Measurements from ENCODE around the gene CNP. TPM values are rescaled to one million over a fixed set of nuclear protein-coding genes. Genes with fewer than 3 reads are reported as not detected.
A peak's percentile ranks its signal among the peaks of the same experiment; 100 is the strongest.

The CNP gene
- total RNA-seq, 6 experiments from 2014 or later: 30.1 to 42.7 (median 33.0) TPM

GRCh38 chr17:41965694-41966462, 717 bp upstream of the CNP start:
- peaks cover 0 to 14% (median 3%) of the 10 kb centered on the region in 4 donors for H3K4me1 ChIP-seq
- H3K27me3 ChIP-seq: no peaks in the 10 kb centered on the region
- H3K4me3 ChIP-seq: peak overlapping the region; percentile 75 to 95 (median 78)
- TF ChIP-seq POLR2A (IDR thresholded peaks at IDR 0.05) (no peak), CTCF (IDR thresholded peaks at IDR 0.05) (no peak)
- H3K36me3 ChIP-seq: peaks cover 0 to 5% (median 3%) of the 10 kb centered on the region in 4 donors
- ATAC-seq (peak; percentile 75 to 81 (median 78)), DNase-seq (peak; percentile 85 to 92 (median 89))
- WGBS (ENCODE audit: insufficient coverage, low coverage, low lambda C conversion rate, missing lambda C conversion rate): 2% methylated on average over 14 of the region's 18 CpGs
- intact Hi-C loops (cut with DNase I): loop anchor here (10.0 kb wide), 1 partner anchor 59 kb away; the partner anchor contains the start of gene NKIRAS2 (in 2 of the 2)
- no peaks in the 10 kb centered on the region for H3K9me3 ChIP-seq
- peak overlapping the region; percentile 74 to 88 (median 81) for H3K27ac ChIP-seq

- H3K4me1 ChIP-seq: peaks cover 0 to 19% (median 4%) of the 10 kb centered on the region in 4 donors
- ATAC-seq (peak; percentile 0 to 5 (median 2)), DNase-seq (peak in 2 of 3 donors; percentile 35 to 55)
- H3K27me3 ChIP-seq: no peaks in the 10 kb centered on the region
- WGBS (ENCODE audit: insufficient coverage, low coverage, low lambda C conversion rate, missing lambda C conversion rate): 0% methylated on average over 3 of the region's 39 CpGs
- intact Hi-C loops (cut with DNase I): loop anchor here (10.0 kb wide), 1 partner anchor 57 kb away; the partner anchor contains the start of gene NKIRAS2 (in 2 of the 2)
- H3K4me3 ChIP-seq: peak overlapping the region; percentile 75 to 95 (median 78)
- TF ChIP-seq POLR2A (IDR thresholded peaks at IDR 0.05): no peak
- no peak for TF ChIP-seq CTCF (IDR thresholded peaks at IDR 0.05)
- H3K27ac ChIP-seq: peak overlapping the region; percentile 61 to 81 (median 74)
- H3K9me3 ChIP-seq: no peaks in the 10 kb centered on the region
- H3K36me3 ChIP-seq: peaks cover 0 to 12% (median 6%) of the 10 kb centered on the region in 4 donors
Measured at GRCh38 chr17:41967141-41967920, 736 bp downstream of the CNP start.

- peaks cover 0 to 14% (median 7%) of the 10 kb centered on the region in 4 donors for H3K36me3 ChIP-seq
- no peaks in the 10 kb centered on the region for H3K27me3 ChIP-seq
- 80% methylated on average over 2 of the region's 37 CpGs for WGBS (ENCODE audit: insufficient coverage, low coverage, low lambda C conversion rate, missing lambda C conversion rate)
- peaks cover 0 to 26% (median 9%) of the 10 kb centered on the region in 4 donors for H3K4me1 ChIP-seq
- no peak for ATAC-seq
- peak overlapping the region in 1 of 3 donors; percentile 81 for H3K27ac ChIP-seq
- intact Hi-C loops (cut with DNase I): loop anchor here (10.0 kb wide), 1 partner anchor 57 kb away; the partner anchor contains the start of gene NKIRAS2 (in 2 of the 2)
- H3K4me3 ChIP-seq: peak overlapping the region in 1 of 3 donors; percentile 75
- H3K9me3 ChIP-seq: no peaks in the 10 kb centered on the region
- no peak for TF ChIP-seq CTCF (IDR thresholded peaks at IDR 0.05)
- TF ChIP-seq POLR2A (IDR thresholded peaks at IDR 0.05): no peak
- peak in 1 of 3 donors; percentile 59 for DNase-seq
Measured at GRCh38 chr17:41967921-41968578, 1.5 kb downstream of the CNP start.

GRCh38 chr17:41968676-41969075, 2.1 kb downstream of the CNP start:
- TF ChIP-seq CTCF (IDR thresholded peaks at IDR 0.05) (no peak), POLR2A (IDR thresholded peaks at IDR 0.05) (no peak)
- Histone ChIP-seq H3K27me3 (no peaks in the 10 kb centered on the region), H3K9me3 (no peaks in the 10 kb centered on the region), H3K36me3 (peaks cover 0 to 14% (median 8%) of the 10 kb centered on the region in 4 donors), H3K27ac (no peak overlapping the region), H3K4me3 (no peak overlapping the region), H3K4me1 (peaks cover 0 to 33% (median 13%) of the 10 kb centered on the region in 4 donors)
- DNase-seq: peak in 1 of 3 donors; percentile 38
- intact Hi-C loops (cut with DNase I): loop anchor here (10.0 kb wide), 1 partner anchor 56 kb away; the partner anchor contains the start of gene NKIRAS2 (in 2 of the 2)
- ATAC-seq: no peak
- WGBS (ENCODE audit: insufficient coverage, low coverage, low lambda C conversion rate, missing lambda C conversion rate): 100% methylated on average over 2 of the region's 10 CpGs
